ENCODE results near the gene GRID2IP. TPM values are rescaled to one million over a fixed set of nuclear protein-coding genes. Genes with fewer than 3 reads are reported as not detected.

GRID2IP gene
- total RNA-seq, 1 experiment from 2014 or later: 1.4 TPM

DNA sequence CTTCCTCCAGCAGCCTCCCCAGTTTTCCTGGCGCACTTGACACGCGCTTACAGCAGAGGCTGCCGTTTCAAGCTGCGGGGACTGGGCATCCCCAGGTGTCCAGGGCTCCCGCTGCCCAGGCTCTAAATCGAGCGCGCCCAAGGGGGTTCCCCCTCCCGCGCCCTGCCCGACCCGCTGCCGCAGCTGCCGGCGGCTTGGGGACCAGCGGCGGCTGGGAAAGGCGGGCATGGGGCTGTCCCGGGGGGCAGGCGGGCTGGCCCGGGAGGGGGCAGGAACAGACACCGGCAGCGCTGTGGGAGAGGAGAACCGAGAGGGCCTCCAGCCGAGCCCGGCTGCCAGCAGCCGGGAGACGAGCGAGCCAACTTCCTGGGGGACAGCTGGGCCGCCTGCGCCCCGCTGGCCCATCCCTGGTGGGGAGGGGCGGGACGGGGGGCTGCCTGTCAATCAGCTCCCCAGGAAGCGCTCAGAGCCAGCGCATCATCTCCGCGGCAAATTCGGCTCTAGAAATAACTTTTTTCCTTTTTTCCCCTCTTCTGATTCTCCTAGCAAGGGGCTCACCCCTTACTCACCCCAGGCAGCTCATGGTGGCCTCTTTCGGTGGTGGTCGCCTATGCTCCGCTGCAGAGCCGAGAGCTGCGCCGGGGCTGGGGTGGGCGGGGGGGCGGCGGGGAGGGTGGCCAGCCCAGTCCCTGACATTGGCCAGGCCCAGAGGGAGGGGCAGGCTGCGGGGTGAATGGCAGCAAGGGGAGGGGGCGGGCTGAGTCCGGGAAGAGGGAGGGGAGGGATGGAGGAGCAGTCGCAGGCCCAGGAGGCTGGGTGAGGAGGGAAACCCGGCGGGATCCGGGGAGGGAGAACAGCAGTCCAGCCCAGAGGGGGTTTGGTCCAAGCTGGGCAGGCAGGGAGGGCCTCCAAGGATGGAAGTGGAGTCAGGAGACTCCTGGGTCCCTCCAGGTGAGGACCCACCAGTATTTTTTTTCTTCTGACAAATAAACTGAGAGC is 14.7 kb downstream of the GRID2IP start:
- no peak overlapping the region for H3K4me3 Mint-ChIP-seq (ENCODE audit: low read depth, unreplicated experiment)
- peaks cover 86% of the 10 kb centered on the region for H3K27me3 Mint-ChIP-seq (ENCODE audit: unreplicated experiment)
- H3K9me3 Mint-ChIP-seq (ENCODE audit: low read depth, unreplicated experiment): no peaks in the 10 kb centered on the region
- no TSS peak for BruUV-seq (replicated peaks)
- CTCF ChIA-PET: interaction anchor here (0.6 to 1.0 kb wide), 2 partner anchors 21 to 61 kb away, joined by 3 to 7 read pairs; no protein-coding TSS in a partner anchor
- no peak for DNase-seq
- no peak for TF ChIP-seq CTCF (IDR thresholded peaks at IDR 0.05; ENCODE audit: unreplicated experiment)
- intact Hi-C loops (cut with micrococcal nuclease; ENCODE audit: unreplicated experiment): no loop called here
- H3K36me3 Mint-ChIP-seq (ENCODE audit: insufficient read depth, unreplicated experiment): peaks cover 2% of the 10 kb centered on the region
- no peaks in the 10 kb centered on the region for H3K4me1 Mint-ChIP-seq (ENCODE audit: low read depth, unreplicated experiment)
- H3K27ac Mint-ChIP-seq (ENCODE audit: unreplicated experiment): no peak overlapping the region

DNA sequence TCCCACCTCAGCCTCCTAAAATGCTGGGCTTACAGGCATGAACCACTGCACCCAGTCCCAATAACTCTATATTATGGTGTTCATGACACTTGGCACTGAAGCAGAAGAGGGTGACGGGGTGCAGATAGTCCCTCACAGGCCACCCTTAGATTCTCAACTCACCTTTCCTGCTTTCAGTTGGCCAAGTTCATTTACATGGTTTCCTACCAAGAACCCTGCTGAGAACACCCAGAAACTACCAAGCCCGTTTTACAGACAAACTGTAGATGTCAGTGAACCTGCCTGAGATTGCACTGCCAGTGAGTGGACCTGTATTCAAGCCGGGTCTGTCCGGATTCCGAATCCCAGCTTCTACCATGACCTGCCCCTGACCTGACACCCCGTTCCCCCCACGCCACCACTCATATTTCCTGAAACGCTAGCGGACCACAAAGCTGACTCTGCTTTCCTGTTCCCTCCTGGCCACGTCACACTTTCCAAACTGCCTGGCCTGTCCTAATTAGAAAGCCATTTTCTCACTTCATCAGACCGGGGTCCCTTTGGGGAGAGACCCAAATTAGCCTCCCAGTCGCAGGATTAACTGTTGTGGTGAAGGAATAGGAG is 17.3 kb downstream of the GRID2IP start:
- no peak for DNase-seq
- intact Hi-C loops (cut with micrococcal nuclease; ENCODE audit: unreplicated experiment): no loop called here
- no peak for TF ChIP-seq CTCF (IDR thresholded peaks at IDR 0.05; ENCODE audit: unreplicated experiment)
- Mint-ChIP-seq H3K4me3 (ENCODE audit: low read depth, unreplicated experiment) (no peak overlapping the region), H3K9me3 (ENCODE audit: low read depth, unreplicated experiment) (no peaks in the 10 kb centered on the region), H3K27me3 (ENCODE audit: unreplicated experiment) (peaks cover 98% of the 10 kb centered on the region), H3K4me1 (ENCODE audit: low read depth, unreplicated experiment) (no peaks in the 10 kb centered on the region), H3K36me3 (ENCODE audit: insufficient read depth, unreplicated experiment) (peaks cover 7% of the 10 kb centered on the region), H3K27ac (ENCODE audit: unreplicated experiment) (no peak overlapping the region)
- no TSS peak for BruUV-seq (replicated peaks)
- CTCF ChIA-PET: interaction anchor here (0.6 to 0.8 kb wide), 2 partner anchors 25 to 49 kb away, joined by 3 read pairs; no protein-coding TSS in a partner anchor

GRCh38 chr7:6532516-6532915 is 18.7 kb downstream of the GRID2IP start:
- no TSS peak for BruUV-seq (replicated peaks)
- H3K4me1 Mint-ChIP-seq (ENCODE audit: low read depth, unreplicated experiment): peaks cover under 1% of the 10 kb centered on the region
- no peak for TF ChIP-seq CTCF (IDR thresholded peaks at IDR 0.05; ENCODE audit: unreplicated experiment)
- no peak for DNase-seq
- H3K27ac Mint-ChIP-seq (ENCODE audit: unreplicated experiment): no peak overlapping the region
- H3K27me3 Mint-ChIP-seq (ENCODE audit: unreplicated experiment): peaks cover 98% of the 10 kb centered on the region
- H3K36me3 Mint-ChIP-seq (ENCODE audit: insufficient read depth, unreplicated experiment): peaks cover 7% of the 10 kb centered on the region
- intact Hi-C loops (cut with micrococcal nuclease; ENCODE audit: unreplicated experiment): no loop called here
- no peaks in the 10 kb centered on the region for H3K9me3 Mint-ChIP-seq (ENCODE audit: low read depth, unreplicated experiment)
- no peak overlapping the region for H3K4me3 Mint-ChIP-seq (ENCODE audit: low read depth, unreplicated experiment)
- CTCF ChIA-PET: interaction anchor here (1.2 kb wide), 1 partner anchor 17 kb away, joined by 4 read pairs; no protein-coding TSS in a partner anchor

- H3K27ac Mint-ChIP-seq (ENCODE audit: unreplicated experiment): no peak overlapping the region
- CTCF ChIA-PET: interaction anchor here (0.6 to 1.4 kb wide), 2 partner anchors 18 to 33 kb away, joined by 3 to 4 read pairs; no protein-coding TSS in a partner anchor
- H3K9me3 Mint-ChIP-seq (ENCODE audit: low read depth, unreplicated experiment): no peaks in the 10 kb centered on the region
- H3K36me3 Mint-ChIP-seq (ENCODE audit: insufficient read depth, unreplicated experiment): peaks cover 13% of the 10 kb centered on the region
- peak overlapping the region; percentile 43 for H3K4me3 Mint-ChIP-seq (ENCODE audit: low read depth, unreplicated experiment)
- TF ChIP-seq CTCF (IDR thresholded peaks at IDR 0.05; ENCODE audit: unreplicated experiment): no peak
- peaks cover 100% of the 10 kb centered on the region for H3K27me3 Mint-ChIP-seq (ENCODE audit: unreplicated experiment)
- peaks cover 8% of the 10 kb centered on the region for H3K4me1 Mint-ChIP-seq (ENCODE audit: low read depth, unreplicated experiment)
- DNase-seq: no peak
- intact Hi-C loops (cut with micrococcal nuclease; ENCODE audit: unreplicated experiment): no loop called here
- no TSS peak for BruUV-seq (replicated peaks)
Observed at GRCh38 chr7:6531492-6532279, 19.6 kb downstream of the GRID2IP start.
